ENCODE measurements around the gene NPC1.

NPC1 gene

GRCh38 chr18:23565916-23566547, 20.3 kb downstream of the NPC1 start:
- TF ChIP-seq FOXP2 (optimal IDR thresholded peaks at IDR 0.05; ENCODE audit: borderline replicate concordance, extremely low read depth, extremely low read length, insufficient read depth) (no peak), SIN3A (IDR thresholded peaks at IDR 0.05; ENCODE audit: borderline replicate concordance, insufficient read depth, low read length) (no peak), REST (IDR thresholded peaks at IDR 0.05; ENCODE audit: insufficient read depth in 1 of 2, low read depth in 2 of 2, low read length in 2 of 2) (no peak), TAF1 (IDR thresholded peaks at IDR 0.05; ENCODE audit: borderline replicate concordance, insufficient read depth, low read length) (no peak), POLR2AphosphoS5 (IDR thresholded peaks at IDR 0.05; ENCODE audit: low read depth, low read length) (no peak)

GRCh38 chr18:23563377-23564043, 22.8 kb downstream of the NPC1 start:
- TF ChIP-seq SIN3A (IDR thresholded peaks at IDR 0.05; ENCODE audit: borderline replicate concordance, insufficient read depth, low read length) (no peak), REST (IDR thresholded peaks at IDR 0.05; ENCODE audit: insufficient read depth in 1 of 2, low read depth in 2 of 2, low read length in 2 of 2) (no peak), TAF1 (IDR thresholded peaks at IDR 0.05; ENCODE audit: borderline replicate concordance, insufficient read depth, low read length) (no peak), FOXP2 (optimal IDR thresholded peaks at IDR 0.05; ENCODE audit: borderline replicate concordance, extremely low read depth, extremely low read length, insufficient read depth) (no peak), POLR2AphosphoS5 (IDR thresholded peaks at IDR 0.05; ENCODE audit: low read depth, low read length) (no peak)

- no peak for TF ChIP-seq SIN3A (IDR thresholded peaks at IDR 0.05; ENCODE audit: borderline replicate concordance, insufficient read depth, low read length)
- no peak for TF ChIP-seq TAF1 (IDR thresholded peaks at IDR 0.05; ENCODE audit: borderline replicate concordance, insufficient read depth, low read length)
- no peak for TF ChIP-seq POLR2AphosphoS5 (IDR thresholded peaks at IDR 0.05; ENCODE audit: low read depth, low read length)
- TF ChIP-seq REST (IDR thresholded peaks at IDR 0.05; ENCODE audit: insufficient read depth in 1 of 2, low read depth in 2 of 2, low read length in 2 of 2): no peak
- TF ChIP-seq FOXP2 (optimal IDR thresholded peaks at IDR 0.05; ENCODE audit: borderline replicate concordance, extremely low read depth, extremely low read length, insufficient read depth): no peak
These were observed 26.1 kb downstream of the NPC1 start for GRCh38 chr18:23560186-23560585.

GRCh38 chr18:23556145-23556780, 30.0 kb downstream of the NPC1 start:
- TF ChIP-seq POLR2AphosphoS5 (IDR thresholded peaks at IDR 0.05; ENCODE audit: low read depth, low read length) (no peak), REST (IDR thresholded peaks at IDR 0.05; ENCODE audit: insufficient read depth in 1 of 2, low read depth in 2 of 2, low read length in 2 of 2) (no peak), FOXP2 (optimal IDR thresholded peaks at IDR 0.05; ENCODE audit: borderline replicate concordance, extremely low read depth, extremely low read length, insufficient read depth) (no peak), SIN3A (IDR thresholded peaks at IDR 0.05; ENCODE audit: borderline replicate concordance, insufficient read depth, low read length) (no peak), TAF1 (IDR thresholded peaks at IDR 0.05; ENCODE audit: borderline replicate concordance, insufficient read depth, low read length) (no peak)

All from PFSK-1 (cell line).